Body of pancreas (tissue), 4 donors: ENCODE results near the gene IRAK1BP1. TPM values are rescaled to one million over a fixed set of nuclear protein-coding genes. Genes with fewer than 3 reads are reported as not detected.

Experiments
- ATAC-seq: fragments of 150-250 bp; one replicate; pipeline ENCODE4 v1.9.1; 2016
- DNase-seq, 4 donors: peaks; one replicate each; pipeline ENCODE4 v3.0.0-alpha.2; 2019
- H3K27ac ChIP-seq, 4 donors: fragments of 200-600 bp; sonication (generic); 1 replicate in 3 of 4; 2 replicates in 1 of 4; pipeline versions ENCODE4 v1.5.1 to v1.6.1; 2016 to 2019; ENCODE audit warnings: mild to moderate bottlenecking in 1 of 4, mixed read lengths in 1 of 4, moderate library complexity in 1 of 4
- H3K27me3 ChIP-seq, 2 donors: fragments of 200-600 bp; sonication (generic); one replicate each; pipeline ENCODE4 v1.6.0; 2016; ENCODE audit warnings: mild to moderate bottlenecking in 1 of 2
- H3K36me3 ChIP-seq, 2 donors: fragments of 200-600 bp; sonication (generic); replicated peaks in 1 of 2; 2 replicates each; pipeline ENCODE4 v1.5.1; 2016; ENCODE audit warnings: low read depth in 2 of 2; ENCODE audit not compliant: insufficient read depth in 1 of 2
- H3K4me1 ChIP-seq: fragments of 200-600 bp; sonication (generic); one replicate; pipeline ENCODE4 v1.6.0; 2016
- H3K4me3 ChIP-seq, 2 donors: fragments of 200-600 bp; sonication (generic); 1 replicate in 1 of 2; 2 replicates in 1 of 2; pipeline ENCODE4 v1.5.1; 2016 to 2019
- H3K9me3 ChIP-seq, 3 donors: fragments of 200-600 bp; sonication (generic); 1 replicate in 2 of 3; 2 replicates in 1 of 3; pipeline ENCODE4 v1.5.1; 2016
- POLR2A ChIP-seq, 3 donors: fragments of 450-650 bp; IDR thresholded peaks; one replicate each; pipeline ENCODE4 v1.6.1; 2016; ENCODE audit warnings: antibody characterized with exemption in 3 of 3, mild to moderate bottlenecking in 2 of 3
- WGBS, 2 donors: methylation state at CpG; one replicate each; pipeline ENCODE4 v1.1.5; 2017; 5-methylcytosine and 5-hydroxymethylcytosine counted together
- intact Hi-C: fragments of 100-400 bp; cut with DNase I; formaldehyde crosslinking; loops from one replicate; pipeline ENCODE4 v1.15.1; 2023
- total RNA-seq, 2 donors: library from RNA; depleted of rRNA; stranded (reverse); fragments of >200 nt; gene quantifications; one replicate each; pipeline ENCODE4 v1.1.0, GENCODE V29; 2016
- TF ChIP-seq, protein P1 (sequence below), 7 experiments: fragments of 450-650 bp in 4 of 7; fragments of 200-600 bp in 3 of 7; sonication (generic) in 3 of 7; IDR thresholded peaks; one replicate each; pipeline ENCODE4 v1.5.1; 2016 to 2019; ENCODE audit warnings: antibody characterized with exemption in 7 of 7

Gene IRAK1BP1
- total RNA-seq, 2 donors from 2014 or later = 6.9 to 9.3 TPM

DNA sequence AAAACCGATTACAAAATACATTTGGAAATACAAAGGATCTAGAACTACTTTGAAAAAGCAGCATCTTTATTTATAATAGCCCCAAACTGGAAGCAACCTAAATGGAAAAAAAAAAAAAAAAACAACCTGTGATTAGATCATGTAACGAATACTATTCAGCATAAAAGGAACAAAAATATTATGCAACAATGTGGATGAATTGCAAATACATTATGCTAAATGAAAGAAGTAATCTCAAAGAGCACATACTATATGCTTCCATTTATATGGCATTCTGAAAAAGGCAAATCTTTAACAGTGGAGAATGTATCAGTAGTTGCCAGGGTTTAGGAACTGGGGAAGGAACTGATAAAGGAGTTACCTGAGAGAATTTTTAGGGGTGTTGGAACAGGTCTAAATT, 28.9 kb downstream of the IRAK1BP1 start:
- DNase-seq = no peak
- ATAC-seq = no peak
- no peak overlapping the region for H3K4me3 ChIP-seq
- H3K9me3 ChIP-seq = no peaks in the 10 kb centered on the region
- TF ChIP-seq, protein P1, sequence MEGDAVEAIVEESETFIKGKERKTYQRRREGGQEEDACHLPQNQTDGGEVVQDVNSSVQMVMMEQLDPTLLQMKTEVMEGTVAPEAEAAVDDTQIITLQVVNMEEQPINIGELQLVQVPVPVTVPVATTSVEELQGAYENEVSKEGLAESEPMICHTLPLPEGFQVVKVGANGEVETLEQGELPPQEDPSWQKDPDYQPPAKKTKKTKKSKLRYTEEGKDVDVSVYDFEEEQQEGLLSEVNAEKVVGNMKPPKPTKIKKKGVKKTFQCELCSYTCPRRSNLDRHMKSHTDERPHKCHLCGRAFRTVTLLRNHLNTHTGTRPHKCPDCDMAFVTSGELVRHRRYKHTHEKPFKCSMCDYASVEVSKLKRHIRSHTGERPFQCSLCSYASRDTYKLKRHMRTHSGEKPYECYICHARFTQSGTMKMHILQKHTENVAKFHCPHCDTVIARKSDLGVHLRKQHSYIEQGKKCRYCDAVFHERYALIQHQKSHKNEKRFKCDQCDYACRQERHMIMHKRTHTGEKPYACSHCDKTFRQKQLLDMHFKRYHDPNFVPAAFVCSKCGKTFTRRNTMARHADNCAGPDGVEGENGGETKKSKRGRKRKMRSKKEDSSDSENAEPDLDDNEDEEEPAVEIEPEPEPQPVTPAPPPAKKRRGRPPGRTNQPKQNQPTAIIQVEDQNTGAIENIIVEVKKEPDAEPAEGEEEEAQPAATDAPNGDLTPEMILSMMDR (IDR thresholded peaks at IDR 0.05) = no peak
- no peak for TF ChIP-seq POLR2A (IDR thresholded peaks at IDR 0.05)
- H3K36me3 ChIP-seq = no peaks in the 10 kb centered on the region
- no peaks in the 10 kb centered on the region for H3K27me3 ChIP-seq
- no peak overlapping the region for H3K27ac ChIP-seq
- intact Hi-C loops = no loop called here
- 76 to 81% methylated on average over 2 of the region's 2 CpGs for WGBS, 2 donors
- H3K4me1 ChIP-seq = no peaks in the 10 kb centered on the region

DNA sequence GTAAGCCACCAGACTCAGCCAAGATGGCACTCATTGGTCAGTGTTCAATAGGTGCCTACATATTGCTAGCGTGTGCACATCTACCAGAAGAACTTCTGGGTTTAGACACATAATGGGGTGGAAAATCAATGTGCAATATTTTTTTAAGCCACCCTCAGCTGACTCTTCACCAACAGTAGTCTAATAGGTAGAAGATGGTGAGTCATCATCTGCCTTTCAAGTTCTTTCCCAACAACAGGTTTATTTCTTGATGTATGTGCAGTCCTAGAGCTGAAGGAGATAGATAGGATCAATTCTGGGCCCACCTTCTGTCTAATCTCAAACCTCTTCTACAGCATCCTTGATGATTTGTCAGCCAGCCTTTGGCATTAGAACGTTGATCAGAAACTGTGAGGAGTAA, 41.3 kb downstream of the IRAK1BP1 start:
- no peak for ATAC-seq
- intact Hi-C loops = no loop called here
- TF ChIP-seq, protein P1 (IDR thresholded peaks at IDR 0.05) = no peak
- no peak for TF ChIP-seq POLR2A (IDR thresholded peaks at IDR 0.05)
- no peaks in the 10 kb centered on the region for H3K4me1 ChIP-seq
- no peak for DNase-seq
- no peak overlapping the region for H3K27ac ChIP-seq
- H3K4me3 ChIP-seq = no peak overlapping the region
- H3K36me3 ChIP-seq = no peaks in the 10 kb centered on the region
- H3K27me3 ChIP-seq = no peaks in the 10 kb centered on the region
- WGBS, 2 donors = 88 to 90% methylated on average over 2 of the region's 2 CpGs
- H3K9me3 ChIP-seq = no peaks in the 10 kb centered on the region

DNA sequence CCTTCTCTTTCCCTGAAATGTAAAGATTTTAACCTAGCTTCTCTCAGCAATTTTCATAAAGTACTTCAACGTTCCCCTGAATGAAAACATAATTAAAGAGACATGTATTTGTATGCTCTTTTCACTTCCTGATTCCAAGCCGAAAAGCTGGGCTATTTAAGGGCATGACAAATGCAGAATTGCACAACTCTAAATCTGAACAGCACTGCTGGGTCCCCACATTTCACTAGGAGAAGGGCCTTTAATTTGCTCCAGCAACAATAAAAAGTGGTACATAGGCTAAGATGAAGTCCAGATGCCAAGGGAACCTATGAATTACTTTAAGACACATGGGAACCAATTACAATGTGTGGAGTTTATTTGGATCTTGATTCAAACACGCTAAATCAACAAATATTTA, 42.0 kb downstream of the IRAK1BP1 start:
- Histone ChIP-seq H3K27ac (no peak overlapping the region), H3K4me3 (no peak overlapping the region), H3K9me3 (no peaks in the 10 kb centered on the region), H3K36me3 (no peaks in the 10 kb centered on the region), H3K4me1 (no peaks in the 10 kb centered on the region), H3K27me3 (no peaks in the 10 kb centered on the region)
- TF ChIP-seq, protein P1 (IDR thresholded peaks at IDR 0.05) = no peak
- no peak for TF ChIP-seq POLR2A (IDR thresholded peaks at IDR 0.05)
- intact Hi-C loops = no loop called here
- peak; percentile 45 for ATAC-seq
- 45 to 63% methylated on average over 3 of the region's 3 CpGs for WGBS, 2 donors
- DNase-seq = peak in 1 of 4 donors; percentile 16

DNA sequence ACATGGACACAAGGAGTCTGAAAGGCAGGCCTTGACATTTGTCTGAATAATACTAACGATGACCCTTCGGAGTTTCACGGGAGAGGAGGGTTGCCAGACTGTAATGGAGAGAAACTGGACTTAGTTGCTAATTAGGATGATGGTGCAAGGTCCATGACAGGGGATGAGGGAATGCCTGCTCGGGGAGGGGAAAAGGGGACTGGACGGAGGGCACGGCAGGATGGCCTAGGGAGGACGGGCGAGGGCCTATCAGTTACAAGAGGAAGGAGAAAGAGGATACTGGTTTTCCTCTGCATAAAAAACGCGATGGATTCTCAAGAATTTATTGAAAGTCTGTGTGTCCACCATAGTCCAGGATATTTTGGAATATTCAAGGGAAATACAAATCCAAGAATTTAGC, 42.7 kb downstream of the IRAK1BP1 start:
- TF ChIP-seq, protein P1 (IDR thresholded peaks at IDR 0.05) = no peak
- no peak for TF ChIP-seq POLR2A (IDR thresholded peaks at IDR 0.05)
- ATAC-seq = no peak
- DNase-seq = no peak
- no peaks in the 10 kb centered on the region for H3K9me3 ChIP-seq
- H3K4me3 ChIP-seq = no peak overlapping the region
- no peaks in the 10 kb centered on the region for H3K27me3 ChIP-seq
- no peaks in the 10 kb centered on the region for H3K36me3 ChIP-seq
- intact Hi-C loops = no loop called here
- no peak overlapping the region for H3K27ac ChIP-seq
- H3K4me1 ChIP-seq = no peaks in the 10 kb centered on the region
- 79 to 94% methylated on average over 10 of the region's 10 CpGs for WGBS, 2 donors

DNA sequence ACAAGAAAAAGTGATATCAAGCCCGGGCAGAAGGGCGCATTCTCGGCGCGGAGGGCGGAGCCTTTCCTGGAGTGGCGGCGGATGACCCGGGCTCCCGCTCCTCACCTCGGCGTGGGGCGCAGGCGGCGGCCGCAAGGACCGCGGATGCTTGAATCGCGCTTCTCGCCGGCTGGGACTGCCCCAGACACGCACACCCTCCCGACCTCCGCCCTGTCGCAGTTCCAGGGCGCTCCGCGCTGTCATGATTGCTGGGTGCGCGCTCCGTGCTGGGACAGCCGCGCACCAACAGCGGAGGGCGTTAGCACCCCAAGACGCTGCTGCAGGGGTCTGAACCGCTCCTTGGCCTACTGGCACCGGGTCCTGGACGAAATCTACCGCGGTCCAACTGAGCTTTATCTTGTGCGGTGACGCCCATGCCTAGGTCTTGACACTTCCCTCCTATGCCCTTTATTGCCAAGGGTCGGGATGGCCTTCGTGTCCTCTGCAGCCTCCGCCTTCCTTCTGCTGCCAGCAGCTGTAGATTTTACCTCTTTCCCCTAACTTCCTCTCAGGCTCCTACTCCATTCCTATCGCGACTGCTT, 43.3 kb downstream of the IRAK1BP1 start:
- Histone ChIP-seq H3K27me3 (no peaks in the 10 kb centered on the region), H3K9me3 (no peaks in the 10 kb centered on the region), H3K4me3 (peak overlapping the region in 1 of 2 donors; percentile 3), H3K27ac (no peak overlapping the region), H3K4me1 (no peaks in the 10 kb centered on the region), H3K36me3 (no peaks in the 10 kb centered on the region)
- peak; percentile 42 for ATAC-seq
- WGBS, 2 donors = 1 to 11% methylated on average over 29 to 49 of the region's 49 CpGs
- intact Hi-C loops = no loop called here
- peak in 2 of 4 donors; percentile 8 to 35 for DNase-seq
- TF ChIP-seq, protein P1 (IDR thresholded peaks at IDR 0.05) = no peak
- TF ChIP-seq POLR2A (IDR thresholded peaks at IDR 0.05) = no peak
